ENCODE data around the gene KLRK1. TPM values are rescaled to one million over a fixed set of nuclear protein-coding genes. Genes with fewer than 3 reads are reported as not detected.

The KLRK1 gene
- total RNA-seq, 1 experiment from 2014 or later: not detected

- CTCF ChIA-PET: interaction anchor here (0.6 to 1.8 kb wide), 3 partner anchors 32 to 131 kb away, joined by 3 to 7 read pairs (median 4); no protein-coding TSS in a partner anchor
- Mint-ChIP-seq H3K9me3 (ENCODE audit: low read depth, unreplicated experiment) (no peaks in the 10 kb centered on the region), H3K27me3 (ENCODE audit: unreplicated experiment) (no peaks in the 10 kb centered on the region), H3K36me3 (ENCODE audit: insufficient read depth, unreplicated experiment) (peaks cover 31% of the 10 kb centered on the region), H3K27ac (ENCODE audit: unreplicated experiment) (no peak overlapping the region), H3K4me1 (ENCODE audit: low read depth, unreplicated experiment) (peaks cover 52% of the 10 kb centered on the region), H3K4me3 (ENCODE audit: low read depth, unreplicated experiment) (no peak overlapping the region)
- no TSS peak for BruUV-seq (replicated peaks)
- intact Hi-C loops (cut with micrococcal nuclease; ENCODE audit: unreplicated experiment): loop anchor here (1.0 to 10.0 kb wide), 5 partner anchors 35 to 309 kb away; partner anchors contain the start of gene STYK1
- no peak for TF ChIP-seq CTCF (IDR thresholded peaks at IDR 0.05; ENCODE audit: unreplicated experiment)
- DNase-seq: no peak
Measured at GRCh38 chr12:10365696-10366405, 24.0 kb downstream of the KLRK1 start.

GRCh38 chr12:10364815-10365622 is 24.8 kb downstream of the KLRK1 start:
- no peak for TF ChIP-seq CTCF (IDR thresholded peaks at IDR 0.05; ENCODE audit: unreplicated experiment)
- no peaks in the 10 kb centered on the region for H3K27me3 Mint-ChIP-seq (ENCODE audit: unreplicated experiment)
- intact Hi-C loops (cut with micrococcal nuclease; ENCODE audit: unreplicated experiment): loop anchor here (2.0 to 10.0 kb wide), 3 partner anchors 34 to 310 kb away; partner anchors contain the start of gene STYK1
- H3K4me3 Mint-ChIP-seq (ENCODE audit: low read depth, unreplicated experiment): no peak overlapping the region
- peaks cover 22% of the 10 kb centered on the region for H3K36me3 Mint-ChIP-seq (ENCODE audit: insufficient read depth, unreplicated experiment)
- H3K27ac Mint-ChIP-seq (ENCODE audit: unreplicated experiment): no peak overlapping the region
- CTCF ChIA-PET: interaction anchor here (1.2 kb wide), 1 partner anchor 198 kb away, joined by 3 read pairs; no protein-coding TSS in a partner anchor
- no peaks in the 10 kb centered on the region for H3K9me3 Mint-ChIP-seq (ENCODE audit: low read depth, unreplicated experiment)
- peak; percentile 72 for DNase-seq
- no TSS peak for BruUV-seq (replicated peaks)
- H3K4me1 Mint-ChIP-seq (ENCODE audit: low read depth, unreplicated experiment): peaks cover 49% of the 10 kb centered on the region

- H3K4me1 Mint-ChIP-seq (ENCODE audit: low read depth, unreplicated experiment): peaks cover 43% of the 10 kb centered on the region
- CTCF ChIA-PET: interaction anchor here (1.2 kb wide), 1 partner anchor 198 kb away, joined by 3 read pairs; no protein-coding TSS in a partner anchor
- intact Hi-C loops (cut with micrococcal nuclease; ENCODE audit: unreplicated experiment): loop anchor here (2.0 to 10.0 kb wide), 3 partner anchors 33 to 311 kb away; partner anchors contain the start of gene STYK1
- no peaks in the 10 kb centered on the region for H3K9me3 Mint-ChIP-seq (ENCODE audit: low read depth, unreplicated experiment)
- TSS peak; percentile 60 for BruUV-seq (replicated peaks)
- H3K27me3 Mint-ChIP-seq (ENCODE audit: unreplicated experiment): no peaks in the 10 kb centered on the region
- no peak overlapping the region for H3K27ac Mint-ChIP-seq (ENCODE audit: unreplicated experiment)
- no peak for TF ChIP-seq CTCF (IDR thresholded peaks at IDR 0.05; ENCODE audit: unreplicated experiment)
- H3K4me3 Mint-ChIP-seq (ENCODE audit: low read depth, unreplicated experiment): no peak overlapping the region
- no peak for DNase-seq
- peaks cover 22% of the 10 kb centered on the region for H3K36me3 Mint-ChIP-seq (ENCODE audit: insufficient read depth, unreplicated experiment)
Measured at GRCh38 chr12:10363914-10364814, 25.7 kb downstream of the KLRK1 start.

GRCh38 chr12:10363658-10363913 is 26.3 kb downstream of the KLRK1 start:
- DNase-seq: no peak
- peaks cover 18% of the 10 kb centered on the region for H3K36me3 Mint-ChIP-seq (ENCODE audit: insufficient read depth, unreplicated experiment)
- intact Hi-C loops (cut with micrococcal nuclease; ENCODE audit: unreplicated experiment): loop anchor here (10.0 kb wide), 2 partner anchors 129 to 311 kb away; partner anchors contain the start of gene STYK1
- CTCF ChIA-PET: no interaction called here
- BruUV-seq (replicated peaks): no TSS peak
- H3K9me3 Mint-ChIP-seq (ENCODE audit: low read depth, unreplicated experiment): no peaks in the 10 kb centered on the region
- peaks cover 43% of the 10 kb centered on the region for H3K4me1 Mint-ChIP-seq (ENCODE audit: low read depth, unreplicated experiment)
- TF ChIP-seq CTCF (IDR thresholded peaks at IDR 0.05; ENCODE audit: unreplicated experiment): no peak
- H3K27me3 Mint-ChIP-seq (ENCODE audit: unreplicated experiment): no peaks in the 10 kb centered on the region
- H3K27ac Mint-ChIP-seq (ENCODE audit: unreplicated experiment): no peak overlapping the region
- no peak overlapping the region for H3K4me3 Mint-ChIP-seq (ENCODE audit: low read depth, unreplicated experiment)
